ENCODE data around the gene ERBB4.

The ERBB4 gene

DNA sequence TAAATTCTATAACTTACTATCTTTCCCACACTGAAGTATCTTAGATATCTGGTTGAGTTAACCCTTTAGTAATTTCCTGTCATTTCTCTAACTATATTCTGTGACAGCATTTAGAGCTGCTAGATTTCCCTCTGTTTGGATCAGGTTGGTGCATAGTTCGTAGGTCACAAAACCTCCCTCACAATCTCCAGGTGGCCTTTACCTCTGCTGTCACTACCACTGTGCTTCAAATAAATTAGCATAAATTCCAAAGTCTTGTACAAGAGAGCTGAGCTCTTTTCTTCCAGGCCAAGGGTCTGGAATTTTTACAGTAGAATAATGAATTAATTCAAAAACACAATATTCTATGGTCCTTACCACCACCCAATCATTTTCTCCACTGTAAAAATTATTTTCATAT, 739.7 kb downstream of the ERBB4 start:
- no peak for TF ChIP-seq CTCF (IDR thresholded peaks at IDR 0.05)

DNA sequence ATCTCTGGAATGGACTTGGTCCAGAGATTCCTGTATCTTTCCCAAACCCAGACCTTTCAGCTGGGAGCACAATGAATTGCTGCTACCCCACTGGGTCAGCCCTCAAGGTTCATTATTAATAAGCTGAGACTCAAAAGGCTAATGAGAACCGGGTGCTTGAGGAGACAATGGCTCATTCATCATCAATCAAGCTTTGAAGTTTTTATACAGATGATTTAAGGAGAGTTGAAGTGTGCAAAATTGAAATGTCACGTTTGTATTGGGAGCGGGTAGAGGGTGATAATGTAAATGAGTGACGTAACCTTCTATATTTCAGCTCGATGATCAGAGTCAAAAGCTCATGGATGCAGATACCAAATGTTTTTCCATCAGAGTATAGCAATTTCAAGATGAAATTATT, 744.9 kb downstream of the ERBB4 start:
- no peak for TF ChIP-seq CTCF (IDR thresholded peaks at IDR 0.05)

- TF ChIP-seq CTCF (IDR thresholded peaks at IDR 0.05): no peak
Measured at GRCh38 chr2:211789982-211790381, 748.6 kb downstream of the ERBB4 start.

- TF ChIP-seq CTCF (IDR thresholded peaks at IDR 0.05): no peak
Measured at GRCh38 chr2:211766689-211767088, 771.9 kb downstream of the ERBB4 start.

GRCh38 chr2:211762479-211762878, 776.1 kb downstream of the ERBB4 start:
- TF ChIP-seq CTCF (IDR thresholded peaks at IDR 0.05): no peak

- no peak for TF ChIP-seq CTCF (IDR thresholded peaks at IDR 0.05)
Measured at GRCh38 chr2:211760103-211760502, 778.5 kb downstream of the ERBB4 start.

DNA sequence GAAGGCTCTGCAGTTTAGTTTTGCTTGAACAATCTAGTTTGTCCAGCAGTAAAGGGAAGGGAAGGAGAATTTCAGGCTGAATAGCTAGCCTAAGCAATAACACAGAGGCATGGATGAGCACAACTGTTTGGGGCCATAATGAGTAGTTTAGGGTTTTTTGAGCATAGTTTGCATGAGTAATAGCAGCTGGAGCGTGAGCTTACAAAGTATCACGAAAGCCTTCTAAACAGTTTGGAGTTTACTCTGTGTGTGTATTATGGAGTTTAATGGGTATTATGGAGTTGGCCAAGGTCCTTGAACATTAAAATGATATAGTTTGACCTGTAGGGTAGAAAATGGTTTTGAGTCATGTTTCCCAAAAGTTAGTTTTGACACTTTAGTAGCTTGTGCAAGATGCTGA, 782.3 kb downstream of the ERBB4 start:
- no peak for TF ChIP-seq CTCF (IDR thresholded peaks at IDR 0.05)

DNA sequence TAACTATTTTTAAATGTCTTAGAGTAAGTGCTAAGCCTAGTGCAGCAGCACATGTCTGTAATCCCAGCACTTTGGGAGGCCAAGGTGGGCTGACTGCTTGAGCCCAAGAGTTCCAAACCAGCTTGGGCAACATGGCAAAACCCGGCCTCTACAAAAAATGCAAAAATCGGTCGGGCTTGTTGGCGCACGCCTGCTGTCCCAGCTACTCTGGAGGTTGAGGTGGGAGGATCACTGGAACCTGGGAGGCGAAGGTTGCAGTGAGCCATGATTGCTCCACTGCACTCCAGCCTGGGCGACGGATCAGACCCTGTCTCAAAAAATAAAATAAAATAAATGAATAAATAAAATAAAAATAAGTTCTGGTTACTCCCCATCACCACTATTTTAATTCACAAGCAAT, 783.4 kb downstream of the ERBB4 start:
- no peak for TF ChIP-seq CTCF (IDR thresholded peaks at IDR 0.05)
